Right lobe of liver (tissue), 6 donors: ENCODE measurements around the gene RABL3. TPM values are rescaled to one million over a fixed set of nuclear protein-coding genes. Genes with fewer than 3 reads are reported as not detected.
A peak's percentile ranks its signal among the peaks of the same experiment; 100 is the strongest.

ENCODE experiments used
- ATAC-seq, 4 donors: fragments of 200-7000 bp; cut with Tn5 transposase; one replicate each; pipeline ENCODE4 v1.9.1; 2020; ENCODE audit warnings: mild to moderate bottlenecking in 4 of 4, moderate library complexity in 4 of 4
- DNase-seq, 3 donors: peaks; one replicate each; pipeline ENCODE4 v3.0.0-alpha.2; 2020
- H3K27ac ChIP-seq, 3 donors: fragments of 200-600 bp; one replicate each; pipeline ENCODE4 v1.8.0; 2022
- H3K27me3 ChIP-seq, 2 donors: fragments of 200-600 bp; one replicate each; pipeline ENCODE4 v1.8.0; 2022
- H3K36me3 ChIP-seq, 4 donors: fragments of 200-600 bp; sonication (generic) in 1 of 4; one replicate each; pipeline versions ENCODE4 v1.5.1 to v1.8.0; 2017 to 2022; ENCODE audit warnings: control low read depth in 1 of 4
- H3K4me1 ChIP-seq, 4 donors: fragments of 200-600 bp; sonication (generic) in 1 of 4; one replicate each; pipeline versions ENCODE4 v1.5.1 to v1.8.0; 2017 to 2022; ENCODE audit warnings: control low read depth in 1 of 4
- H3K4me3 ChIP-seq, 3 donors: fragments of 200-600 bp; one replicate each; pipeline ENCODE4 v1.8.0; 2022
- H3K9me3 ChIP-seq, 4 donors: fragments of 200-600 bp; sonication (generic) in 1 of 4; one replicate each; pipeline versions ENCODE4 v1.5.1 to v1.8.0; 2017 to 2022; ENCODE audit warnings: control low read depth in 1 of 4
- CTCF ChIP-seq, 4 donors: fragments of 200-600 bp in 3 of 4; fragments of 450-650 bp in 1 of 4; IDR thresholded peaks; one replicate each; pipeline versions ENCODE4 v1.5.1 to v1.8.0; 2016 to 2022; ENCODE audit warnings: antibody characterized with exemption in 4 of 4, mild to moderate bottlenecking in 2 of 4
- POLR2A ChIP-seq: fragments of 450-650 bp; IDR thresholded peaks from one replicate; pipeline ENCODE4 v1.6.1; 2017; ENCODE audit warnings: antibody characterized with exemption, mild to moderate bottlenecking
- WGBS: methylation state at CpG from one replicate; pipeline ENCODE4 v1.1.6; 2018; ENCODE audit warnings: low coverage, low lambda C conversion rate; ENCODE audit not compliant: insufficient coverage; ENCODE audit errors: missing lambda C conversion rate; 5-methylcytosine and 5-hydroxymethylcytosine counted together
- intact Hi-C, 2 donors: fragments of 100-400 bp; cut with DNase I; formaldehyde crosslinking; loops; one replicate each; pipeline versions ENCODE4 v1.11.2 to v1.14.1; 2022
- total RNA-seq, 6 experiments: library from RNA; depleted of rRNA in 2 of 6; stranded (reverse); fragments of >200 nt in 2 of 6; fragmentation: NEBNext Ultra II Directional in 3 of 6; extraction: Animal tissue kit (Norgen Biotek cat#: 25700) in 3 of 6; gene quantifications; one replicate each; pipeline versions ENCODE4 v1.1.0 to v1.2.4, GENCODE V29; 2016 to 2023
- donor health status: DM: no; HTN: yes; CAD: no.
- donor health status: DM: no; HTN: no; CAD: no.
- donor health status: DM: no; HTN: no; CAD: no.
- donor health status: DM: no; HTN: yes; CAD: no.
- donor health status: DM: no; HTN: yes; CAD: no.

The RABL3 gene
- total RNA-seq, 6 experiments from 2014 or later, result 12.0 to 18.4 (median 13.2) TPM

DNA sequence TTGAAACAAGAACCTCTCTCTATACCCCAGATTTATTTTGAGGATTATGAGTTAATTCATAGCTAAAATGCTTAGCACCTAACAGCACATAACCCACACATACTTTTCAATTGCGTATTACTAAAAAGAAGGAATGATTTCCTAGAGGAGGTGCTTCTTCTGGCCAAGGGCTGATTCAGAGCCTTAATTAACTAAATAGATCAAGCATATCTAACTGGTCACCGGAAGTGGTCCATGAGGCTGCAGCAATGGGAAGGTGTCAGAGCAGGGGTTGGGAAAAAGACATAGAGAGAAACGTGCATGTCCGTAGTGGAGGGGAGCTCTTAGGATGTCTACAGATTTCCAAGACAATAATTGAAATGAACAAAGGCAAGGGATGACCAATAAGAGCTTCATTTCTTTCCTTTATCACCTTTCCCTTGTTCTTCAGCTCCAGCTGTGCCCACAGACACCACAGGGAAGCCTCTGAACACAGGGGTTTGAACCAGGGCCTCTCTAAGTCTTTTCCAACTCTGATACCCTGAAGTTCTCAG lies 60.7 kb downstream of the RABL3 start:
- DNase-seq (no peak), ATAC-seq (peak in 1 of 4 donors; percentile 2)
- Histone ChIP-seq H3K4me3 (peak overlapping the region; percentile 45 to 73 (median 54)), H3K4me1 (peaks cover 0 to 29% (median 8%) of the 10 kb centered on the region in 4 donors), H3K36me3 (peaks cover 0 to 6% (median under 1%) of the 10 kb centered on the region in 4 donors), H3K9me3 (no peaks in the 10 kb centered on the region), H3K27me3 (no peaks in the 10 kb centered on the region), H3K27ac (peak overlapping the region; percentile 91 to 99 (median 95))
- TF ChIP-seq POLR2A, result no peak
- TF ChIP-seq CTCF (IDR thresholded peaks at IDR 0.05), result no peak
- WGBS, result 26% methylated on average over 4 of the region's 4 CpGs
- intact Hi-C loops, result no loop called here

DNA sequence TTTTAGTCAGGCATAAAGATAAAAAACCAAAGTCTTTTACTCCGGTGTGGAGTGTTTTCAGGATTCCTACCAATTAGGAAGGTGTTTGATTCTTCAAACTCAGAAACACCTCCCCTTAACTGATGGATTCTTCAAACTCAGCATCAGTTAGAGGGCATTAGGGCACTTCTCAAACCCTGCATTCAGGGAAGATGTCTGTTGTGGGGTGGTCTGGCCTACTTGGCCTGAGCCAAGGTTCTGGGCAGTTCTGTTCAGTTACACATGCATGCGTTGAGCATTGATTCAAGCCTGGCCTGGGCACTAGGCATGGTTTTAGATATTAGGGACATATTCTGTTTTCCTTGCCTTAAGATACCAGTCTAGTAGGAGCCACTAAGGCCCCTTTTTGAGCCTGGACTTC lies 61.3 kb downstream of the RABL3 start:
- H3K4me3 ChIP-seq, result peak overlapping the region; percentile 45 to 73 (median 54)
- peak overlapping the region; percentile 91 to 99 (median 95) for H3K27ac ChIP-seq
- 31% methylated on average over 1 of the region's 2 CpGs for WGBS

DNA sequence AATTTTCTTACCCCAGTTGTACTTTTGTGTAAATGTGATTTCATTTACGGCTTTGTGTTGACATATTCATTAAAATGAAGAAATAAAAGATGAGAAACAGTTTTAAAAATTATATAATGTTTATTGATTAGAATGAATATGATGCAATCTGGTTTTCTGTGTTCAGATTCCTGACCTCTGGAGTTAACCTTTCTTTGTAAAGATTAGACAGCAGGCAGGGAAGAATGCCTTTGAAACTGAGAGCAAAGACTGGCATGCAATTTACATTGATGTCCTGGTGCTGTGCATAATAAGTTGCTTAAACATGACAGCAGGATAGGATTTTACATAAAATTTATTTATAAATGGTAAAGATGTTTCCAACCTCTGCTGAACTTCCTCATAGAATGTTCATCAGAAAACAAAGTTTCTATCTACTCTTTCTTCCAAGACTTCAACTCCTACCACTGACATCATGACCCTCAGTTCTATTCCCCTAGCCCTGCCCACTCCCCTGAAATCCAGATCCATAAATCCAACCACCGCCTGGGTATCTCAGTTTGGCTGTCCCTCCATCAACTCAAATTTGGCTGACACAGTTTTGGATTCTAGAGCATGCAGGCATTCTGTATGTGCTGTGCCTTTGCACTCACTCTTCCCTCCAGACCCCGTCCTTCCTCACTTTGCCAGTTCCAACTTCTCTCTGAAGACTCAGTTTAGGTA lies 62.0 kb downstream of the RABL3 start:
- H3K27ac ChIP-seq, result peak overlapping the region; percentile 91 to 99 (median 95)
- peak; percentile 39 for TF ChIP-seq POLR2A
- TF ChIP-seq CTCF (IDR thresholded peaks at IDR 0.05), result no peak

More for the DNA sequence above, 61.3 kb downstream of the RABL3 start:
- Histone ChIP-seq H3K36me3 (peaks cover 0 to 11% (median 4%) of the 10 kb centered on the region in 4 donors), H3K9me3 (no peaks in the 10 kb centered on the region), H3K27me3 (no peaks in the 10 kb centered on the region), H3K4me1 (peaks cover 0 to 34% (median 9%) of the 10 kb centered on the region in 4 donors)
- TF ChIP-seq CTCF (IDR thresholded peaks at IDR 0.05) (no peak), POLR2A (no peak)
- peak in 3 of 4 donors; percentile 1 to 10 (median 8) for ATAC-seq
- intact Hi-C loops, result no loop called here
- no peak for DNase-seq

GRCh38 chr3:120678984-120679383 lies 63.3 kb downstream of the RABL3 start:
- WGBS, result 10% methylated on average over 3 of the region's 3 CpGs
- no peak for DNase-seq
- Histone ChIP-seq H3K4me3 (peak overlapping the region; percentile 45 to 73 (median 54)), H3K9me3 (no peaks in the 10 kb centered on the region), H3K27me3 (no peaks in the 10 kb centered on the region), H3K27ac (peak overlapping the region; percentile 91 to 99 (median 95)), H3K36me3 (peaks cover 0 to 31% (median 14%) of the 10 kb centered on the region in 4 donors), H3K4me1 (peaks cover 0 to 30% (median 6%) of the 10 kb centered on the region in 4 donors)
- TF ChIP-seq CTCF (IDR thresholded peaks at IDR 0.05) (no peak), POLR2A (no peak)
- ATAC-seq, result peak in 1 of 4 donors; percentile 0
- intact Hi-C loops, result no loop called here

More for the DNA sequence above, 62.0 kb downstream of the RABL3 start:
- Histone ChIP-seq H3K27me3 (no peaks in the 10 kb centered on the region), H3K4me1 (peaks cover 0 to 35% (median 9%) of the 10 kb centered on the region in 4 donors), H3K36me3 (peaks cover 0 to 18% (median 7%) of the 10 kb centered on the region in 4 donors), H3K9me3 (no peaks in the 10 kb centered on the region), H3K4me3 (peak overlapping the region; percentile 45 to 73 (median 54))
- 25% methylated on average over 3 of the region's 3 CpGs for WGBS
- DNase-seq (no peak), ATAC-seq (peak; percentile 30 to 42 (median 38))
- intact Hi-C loops, result no loop called here
